Stimulated activated CD4-positive, alpha-beta T cell treated with anti-CD3 and anti-CD28 coated beads, TNF-alpha, amount 100 ng/mL, for 4 hours (primary cell): ENCODE data around the gene RTN4.

ENCODE experiments used
- DNase-seq, 3 experiments: peaks; one replicate each; pipeline ENCODE4 v3.0.0-alpha.2; 2020; ENCODE audit warnings: low read depth in 3 of 3

RTN4 gene

DNA sequence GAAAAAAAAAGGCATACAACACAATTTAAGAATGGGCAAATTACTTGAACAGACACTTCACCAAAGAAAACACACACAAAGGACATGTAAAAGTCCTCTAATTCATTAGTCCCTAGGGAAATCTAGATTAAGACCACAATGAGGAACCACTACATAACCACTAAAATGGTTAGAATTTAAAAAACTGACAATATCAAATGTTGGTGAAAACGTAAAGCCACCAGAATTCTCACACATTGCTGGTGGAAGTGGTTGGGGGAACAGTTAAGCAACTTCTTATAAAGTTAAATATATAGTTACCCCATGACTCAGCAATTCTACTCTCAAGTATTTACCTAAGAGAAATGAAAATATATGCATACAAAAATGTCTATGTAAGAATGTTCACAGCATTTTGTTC is 11.8 kb downstream of the RTN4 start:
- no peak for DNase-seq

DNA sequence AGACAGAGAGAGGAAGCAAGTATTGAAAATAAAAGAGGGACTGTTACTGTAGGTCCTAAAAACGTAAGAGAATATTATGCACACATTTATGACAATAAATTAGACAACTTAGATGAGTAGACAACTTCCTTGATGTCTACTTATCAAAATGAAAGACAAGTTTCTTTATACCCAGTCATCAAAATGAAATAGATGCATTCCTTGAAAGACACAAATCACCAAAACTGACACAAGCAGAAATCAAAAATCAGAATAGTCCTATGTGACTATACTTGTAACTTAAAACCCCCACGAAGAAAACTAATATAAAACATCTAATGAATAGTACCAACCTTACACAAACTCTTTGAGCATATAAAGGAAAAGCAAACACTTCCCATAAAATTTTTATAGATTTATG is 14.5 kb downstream of the RTN4 start:
- no peak for DNase-seq

DNA sequence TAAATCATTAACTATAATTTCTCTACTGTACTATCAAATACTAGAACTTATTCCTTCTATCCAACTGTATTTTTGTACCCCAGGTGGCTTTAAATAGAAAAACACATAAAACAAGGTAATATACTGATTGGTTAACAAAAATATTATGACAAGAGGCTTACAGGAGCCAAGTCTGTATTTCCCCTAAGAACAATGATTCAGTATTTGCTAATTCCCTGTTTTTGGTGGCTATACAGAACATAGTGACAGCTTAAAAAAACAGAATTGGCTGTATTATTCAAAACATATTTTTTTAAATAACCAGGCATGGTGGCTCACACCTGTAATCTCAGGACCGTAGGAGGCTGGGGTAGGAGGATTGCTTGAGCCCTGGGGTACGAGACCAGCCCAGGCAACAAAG is 16.3 kb downstream of the RTN4 start:
- no peak for DNase-seq

DNA sequence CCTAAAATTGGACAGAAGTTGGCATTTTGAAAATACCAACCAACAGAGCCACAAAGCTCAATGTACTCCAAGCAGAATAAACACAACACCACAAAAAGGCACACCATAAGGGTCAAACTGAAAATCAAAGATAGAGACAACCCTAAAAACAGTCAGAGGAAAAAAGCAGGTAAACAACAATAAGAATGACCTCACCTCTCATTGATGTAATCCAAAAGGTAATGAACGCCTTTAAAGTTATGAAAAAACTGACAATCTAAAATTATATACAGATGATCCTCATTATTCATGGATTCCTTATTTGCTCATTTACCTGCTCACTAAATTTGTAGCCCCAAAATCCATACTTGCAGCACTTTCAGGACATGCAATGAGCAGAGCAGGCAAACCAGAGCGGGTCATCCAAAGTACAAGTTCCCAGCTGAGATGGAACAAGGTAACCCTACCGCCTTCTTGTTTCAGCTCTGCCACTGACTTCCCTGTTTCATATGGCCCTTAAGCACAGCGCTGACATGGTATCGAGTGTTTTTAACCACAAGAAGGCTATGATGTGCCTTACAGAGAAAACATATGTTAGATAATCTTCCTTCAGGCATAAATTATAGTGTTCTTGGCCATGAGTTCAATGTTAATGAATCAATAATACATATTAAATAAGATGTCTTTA is 17.0 kb downstream of the RTN4 start:
- DNase-seq: no peak

DNA sequence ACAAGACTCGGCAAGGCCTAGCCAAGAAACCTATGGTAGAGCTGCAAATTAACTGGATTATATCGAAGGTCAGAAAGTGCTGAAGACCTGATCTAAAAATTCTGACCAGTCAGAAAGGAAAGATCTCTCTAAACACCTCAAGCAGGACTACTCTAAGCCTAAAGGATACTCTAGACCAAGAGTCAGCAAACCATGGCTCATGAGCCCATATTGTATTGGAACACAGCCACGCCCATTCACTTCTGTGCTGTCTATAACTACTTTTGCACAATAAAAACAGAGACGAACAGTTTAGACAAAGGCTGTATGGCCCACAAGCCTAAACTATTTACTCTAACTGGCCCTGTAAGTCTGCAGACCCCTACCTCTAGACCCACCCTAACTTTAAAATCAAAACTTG is 18.7 kb downstream of the RTN4 start:
- no peak for DNase-seq

DNA sequence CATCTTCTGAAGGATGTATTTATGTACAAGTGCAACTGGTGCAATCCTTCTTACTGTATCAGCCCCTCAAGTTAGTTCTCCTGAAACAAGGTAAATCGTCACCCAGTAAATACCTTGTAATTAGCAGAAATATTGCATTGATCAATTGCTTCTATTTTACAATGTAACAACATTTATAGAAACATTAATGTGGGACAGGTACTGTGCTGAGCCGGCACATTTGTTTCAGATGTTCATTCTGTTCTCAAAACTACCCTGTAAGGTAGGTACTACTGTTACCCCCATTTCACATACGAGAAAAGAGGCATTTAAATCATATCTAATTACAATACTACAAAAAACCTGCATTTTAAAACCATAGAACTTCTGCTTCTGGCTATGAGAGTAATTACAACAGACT is 19.5 kb downstream of the RTN4 start:
- DNase-seq: no peak

DNA sequence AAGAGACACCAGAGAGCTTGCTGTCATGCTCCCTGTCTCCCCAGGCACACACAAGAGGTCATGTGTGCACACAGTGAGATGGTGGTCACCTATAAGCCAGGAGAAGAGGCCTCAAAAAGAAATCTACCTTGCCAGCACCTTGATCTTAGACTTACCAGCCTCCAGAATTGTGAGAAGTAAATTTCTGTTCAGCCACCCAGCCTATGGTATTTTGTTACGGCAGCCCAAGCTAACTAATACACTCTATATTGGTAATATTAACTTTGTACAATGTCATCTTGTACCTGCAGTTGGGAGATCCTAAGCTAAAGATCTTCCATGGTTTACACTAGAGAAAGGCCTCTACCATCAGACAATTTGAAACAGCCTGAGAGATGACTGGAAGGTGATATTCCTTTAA is 21.2 kb downstream of the RTN4 start:
- DNase-seq: no peak

DNA sequence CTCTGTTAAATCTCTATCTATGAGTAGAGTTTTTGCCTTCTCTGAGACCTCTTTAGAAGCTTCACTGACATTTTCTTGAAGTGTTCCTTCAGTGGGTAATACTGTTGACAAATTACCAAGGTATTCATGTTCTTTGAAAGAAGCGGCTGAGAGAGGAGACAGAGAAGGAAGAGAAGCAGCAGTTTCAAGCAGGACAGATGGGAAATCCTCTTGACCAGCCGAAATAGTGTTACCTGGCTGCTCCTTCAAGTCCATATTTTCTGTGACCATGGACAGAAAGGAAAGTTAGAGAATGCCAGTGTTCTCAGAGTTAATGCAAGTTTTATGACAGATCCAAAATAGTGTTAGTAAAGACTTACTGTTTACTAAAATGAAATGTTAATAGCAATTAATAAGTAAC is 23.0 kb downstream of the RTN4 start:
- no peak for DNase-seq

DNA sequence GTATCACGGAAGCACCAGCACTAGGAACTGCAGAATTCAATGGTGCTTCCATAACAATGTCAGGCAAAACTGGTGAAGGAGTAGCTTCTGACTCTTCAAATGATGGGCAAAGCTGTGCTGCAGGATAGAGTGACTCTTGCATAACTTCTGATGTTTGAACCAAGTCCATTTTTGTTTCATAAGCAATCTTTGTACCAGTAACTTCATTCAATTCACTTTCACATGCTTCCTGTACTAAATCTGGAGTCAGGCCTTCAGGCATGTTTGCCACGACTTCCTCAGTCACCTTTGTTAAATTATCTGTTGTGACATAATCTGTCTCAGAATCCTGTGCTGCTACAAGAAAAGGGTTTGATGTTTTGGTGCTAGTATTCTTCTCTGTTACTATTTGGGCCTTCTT is 24.0 kb downstream of the RTN4 start:
- DNase-seq: no peak

DNA sequence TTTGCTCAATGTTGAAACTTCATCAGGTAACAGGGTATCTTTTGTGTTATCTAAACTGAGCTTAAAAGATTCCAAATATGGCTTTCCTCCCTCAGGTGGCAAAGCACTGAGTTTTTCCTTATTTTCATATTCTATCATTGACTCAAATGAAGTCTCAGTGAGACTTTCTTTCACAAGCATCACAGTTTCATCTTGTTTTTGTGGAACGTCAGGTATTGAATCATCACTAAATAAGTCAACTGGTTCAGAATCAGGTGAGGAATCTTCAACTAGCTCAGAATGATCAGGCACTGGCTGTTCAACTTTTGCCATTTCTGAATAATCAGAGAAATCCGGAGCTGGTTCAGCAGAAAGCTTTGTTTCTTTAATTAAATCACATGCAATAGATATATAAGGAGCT is 24.6 kb downstream of the RTN4 start:
- DNase-seq: no peak

DNA sequence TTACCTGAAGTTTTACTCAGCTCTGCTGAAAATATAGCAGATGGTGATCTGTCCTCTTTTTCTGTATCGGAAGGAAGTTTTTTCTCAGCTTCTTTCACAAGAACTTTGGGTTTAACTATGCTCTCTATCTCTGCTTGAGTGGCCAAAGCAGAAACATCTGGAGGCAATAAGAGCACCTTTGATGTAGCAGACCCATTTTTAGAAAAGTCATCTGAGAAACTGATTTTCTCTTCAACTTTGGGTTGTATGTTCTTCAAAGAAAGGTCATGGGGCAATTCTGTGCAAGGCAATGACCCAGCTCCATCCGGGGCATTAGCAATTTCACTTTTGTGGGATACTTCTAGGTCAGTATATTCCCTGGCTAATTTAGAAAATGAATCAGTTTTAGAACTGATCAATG is 25.2 kb downstream of the RTN4 start:
- no peak for DNase-seq

DNA sequence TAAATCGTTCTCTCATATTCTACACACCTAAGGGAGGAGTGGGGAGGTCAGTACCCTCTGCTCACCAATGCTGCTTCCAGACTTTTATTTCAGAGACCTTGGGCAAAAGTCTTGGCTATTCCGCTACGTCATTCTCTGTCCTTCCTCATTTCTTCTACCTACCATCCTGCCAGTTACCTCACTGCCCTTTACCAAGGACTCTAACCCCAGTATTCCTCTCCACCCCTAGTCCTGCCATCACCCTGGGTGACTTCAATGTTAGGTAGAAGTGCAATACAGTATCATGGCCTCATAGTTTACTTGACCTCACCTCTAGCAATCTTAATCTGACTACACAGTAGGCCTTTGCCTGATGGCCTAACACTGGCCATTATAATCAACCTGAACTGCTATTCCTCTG is 27.8 kb downstream of the RTN4 start:
- no peak for DNase-seq

DNA sequence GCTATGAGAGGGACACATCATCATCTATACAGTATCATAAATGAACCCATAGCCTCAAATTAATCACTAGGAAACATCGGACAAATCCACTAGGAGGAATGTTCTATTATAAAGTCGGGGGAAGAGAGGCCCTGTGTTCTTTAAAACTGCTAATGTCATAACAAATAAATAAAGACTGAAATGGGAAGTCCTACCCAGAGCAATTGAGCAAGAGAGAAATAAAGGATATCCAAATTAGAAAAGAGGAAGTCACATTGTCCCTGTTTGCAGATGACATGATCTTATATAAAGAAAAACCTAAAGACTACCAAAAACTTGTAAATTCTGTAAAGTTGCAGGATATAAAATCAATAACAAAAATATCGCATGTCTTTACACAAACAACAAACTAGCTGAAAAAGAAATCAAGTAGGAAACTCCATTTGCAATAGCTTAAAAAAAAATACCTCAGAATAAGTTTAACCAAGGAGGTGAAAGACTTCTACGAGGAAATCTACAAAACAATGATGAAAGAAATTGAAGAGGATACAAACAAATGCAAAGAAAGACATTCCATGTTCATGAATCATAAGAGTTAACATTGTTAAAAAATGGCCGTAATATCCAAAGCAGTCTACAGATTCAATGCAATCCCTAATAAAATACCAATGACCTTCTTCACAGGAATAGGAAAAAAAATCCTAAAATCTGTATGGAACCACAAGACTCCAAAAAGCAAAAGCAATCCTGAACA is 30.6 kb downstream of the RTN4 start:
- no peak for DNase-seq

DNA sequence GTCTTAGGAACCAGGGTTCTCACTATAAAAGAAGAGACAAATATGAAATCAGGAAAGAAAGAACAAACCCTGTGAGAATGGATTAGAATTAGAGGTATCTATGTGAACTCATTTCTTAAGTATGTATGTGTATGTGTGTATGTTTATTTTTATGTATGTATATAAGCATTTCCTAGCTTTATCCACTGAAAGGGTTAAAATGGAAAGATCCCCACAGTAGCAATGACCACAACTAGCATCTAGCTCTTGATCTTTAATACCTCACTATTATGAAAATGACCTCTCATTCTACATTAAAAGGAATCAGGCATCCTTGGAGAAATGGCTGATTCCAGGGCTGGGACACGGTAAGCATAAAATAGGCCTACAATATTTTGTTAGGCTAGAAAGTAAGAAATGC is 31.6 kb downstream of the RTN4 start:
- DNase-seq: no peak

DNA sequence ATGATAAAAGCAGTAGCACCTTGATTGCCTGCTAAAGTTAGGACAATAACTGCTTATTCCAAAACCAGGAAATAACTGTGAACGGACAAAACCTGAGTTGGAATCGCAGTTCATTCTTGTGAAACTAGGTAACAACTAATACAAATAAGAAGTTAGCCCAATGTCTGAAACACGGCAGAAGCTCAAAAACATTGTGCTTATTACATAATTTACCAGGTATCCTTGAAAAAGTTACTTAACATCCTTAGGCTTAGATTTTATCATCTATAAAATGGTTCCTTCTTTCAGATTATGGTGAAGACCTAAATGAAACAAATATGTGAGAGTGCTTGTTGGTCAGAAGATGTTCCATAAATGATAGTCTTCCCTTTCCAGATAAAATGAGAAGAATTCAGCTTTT is 32.4 kb downstream of the RTN4 start:
- DNase-seq: no peak

DNA sequence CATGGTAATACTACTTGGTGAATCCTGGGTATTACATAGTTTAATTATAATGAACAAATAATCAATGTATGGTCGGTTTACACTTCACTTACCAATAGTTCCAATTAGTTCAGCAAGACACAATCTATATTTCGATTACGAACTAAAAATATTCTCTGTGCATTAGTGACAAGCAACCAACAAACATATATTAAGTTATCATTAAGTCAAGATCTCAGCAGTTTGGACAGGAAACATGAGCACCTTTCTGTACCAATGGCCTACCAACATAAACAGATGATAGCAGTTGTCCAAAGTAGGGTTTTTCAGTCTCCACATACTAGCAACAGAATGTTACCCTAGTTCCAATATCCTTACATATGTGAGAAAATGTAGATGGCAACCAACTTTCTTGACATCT is 32.8 kb downstream of the RTN4 start:
- no peak for DNase-seq

DNA sequence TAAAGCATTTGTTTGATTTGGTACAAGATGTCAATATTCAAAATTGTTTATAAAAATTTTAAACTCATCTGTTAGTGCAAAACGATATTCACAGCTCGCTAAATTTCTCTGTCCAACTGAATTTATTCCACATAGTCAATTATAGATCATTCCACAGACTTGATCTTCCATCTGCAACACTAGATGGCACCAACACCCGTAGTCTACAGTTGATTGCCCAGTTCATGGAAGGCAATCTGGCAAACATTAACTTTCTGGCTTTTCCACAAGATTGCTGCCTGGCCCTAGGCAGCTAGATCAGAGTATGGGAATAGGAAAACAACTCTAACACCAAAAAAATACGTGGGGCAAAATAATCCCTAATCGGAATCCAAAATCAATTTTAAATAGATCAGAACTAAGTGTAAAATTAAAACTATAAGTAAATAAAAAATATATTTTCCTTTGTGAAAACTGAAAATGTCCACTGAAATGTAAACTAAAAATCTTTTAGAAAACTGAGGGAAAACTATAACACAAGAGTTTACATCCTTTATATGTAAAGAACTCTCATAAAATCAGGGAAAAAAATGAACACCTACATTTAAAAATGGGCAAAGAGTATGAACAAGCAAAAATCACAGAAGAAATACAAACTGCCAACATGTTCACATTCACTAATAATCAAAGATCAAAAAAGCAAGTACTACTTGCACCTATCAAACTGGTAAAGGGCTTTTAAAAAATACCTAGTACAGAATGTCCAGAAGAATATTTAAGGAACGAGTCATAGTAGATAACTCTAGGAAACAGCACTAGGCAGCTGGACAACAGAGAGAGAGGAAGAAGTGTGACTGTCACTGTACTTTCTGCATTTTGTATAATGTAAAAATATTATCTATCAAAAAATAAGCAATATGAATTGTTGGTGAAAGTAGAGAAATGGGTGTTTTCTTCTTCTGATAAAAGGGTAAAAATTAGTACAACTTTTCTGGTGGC is 35.0 kb downstream of the RTN4 start:
- DNase-seq: peak in 2 of 3 experiments; percentile 18 to 23

DNA sequence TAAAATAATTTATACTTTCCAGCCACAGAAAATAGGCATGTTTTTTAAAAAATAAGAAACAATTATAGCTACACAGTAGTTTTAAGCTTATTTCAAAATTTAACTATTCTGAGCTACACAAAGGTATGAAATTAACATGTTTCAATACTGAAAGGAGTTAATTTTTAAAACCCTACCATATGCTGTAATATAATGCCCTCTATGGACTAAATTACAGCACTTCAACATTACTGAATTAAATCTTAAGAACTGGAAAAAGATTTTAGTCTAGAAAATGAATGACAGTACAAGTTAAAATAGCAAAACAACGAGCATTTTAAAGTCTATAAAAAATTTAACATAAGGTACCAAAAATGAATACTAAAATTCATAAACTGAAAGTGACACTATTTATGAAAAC is 36.3 kb downstream of the RTN4 start:
- DNase-seq: no peak

DNA sequence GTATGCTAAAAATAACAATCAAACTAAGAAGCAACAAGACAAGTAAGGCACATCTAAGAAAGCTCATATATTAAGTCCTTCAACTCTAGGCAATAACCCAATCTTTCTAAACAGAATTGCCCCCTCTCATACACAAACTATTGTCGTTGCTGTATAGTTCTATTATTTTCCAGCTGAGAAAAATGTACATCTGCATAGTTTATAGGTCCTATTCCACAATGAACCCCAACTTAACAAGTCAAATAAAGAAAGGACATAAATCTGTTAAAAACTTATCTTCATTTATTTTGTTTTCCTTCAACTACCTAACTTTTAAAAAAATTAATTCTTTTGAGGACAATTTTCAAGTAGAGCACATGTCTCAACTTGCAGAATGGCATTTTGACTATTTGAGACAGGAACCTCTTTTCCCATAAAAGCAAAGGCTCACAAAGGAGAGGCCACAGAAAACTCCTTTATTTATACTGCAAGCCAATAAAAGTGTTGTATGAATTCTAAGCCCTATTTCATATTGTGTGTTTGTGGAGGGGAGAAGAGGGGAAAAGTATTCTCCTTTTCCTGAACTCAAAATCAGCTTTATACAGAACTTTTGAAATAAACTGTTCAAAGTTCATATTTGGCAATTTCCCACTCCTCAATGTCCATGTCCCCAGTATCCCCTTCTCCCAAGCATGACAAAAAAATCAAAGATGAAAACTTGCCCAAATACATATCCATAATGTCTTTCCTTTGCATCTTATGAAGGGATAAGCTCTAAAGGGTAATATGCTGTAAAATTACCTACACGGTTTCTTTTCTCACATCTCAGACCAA is 37.4 kb downstream of the RTN4 start:
- no peak for DNase-seq

DNA sequence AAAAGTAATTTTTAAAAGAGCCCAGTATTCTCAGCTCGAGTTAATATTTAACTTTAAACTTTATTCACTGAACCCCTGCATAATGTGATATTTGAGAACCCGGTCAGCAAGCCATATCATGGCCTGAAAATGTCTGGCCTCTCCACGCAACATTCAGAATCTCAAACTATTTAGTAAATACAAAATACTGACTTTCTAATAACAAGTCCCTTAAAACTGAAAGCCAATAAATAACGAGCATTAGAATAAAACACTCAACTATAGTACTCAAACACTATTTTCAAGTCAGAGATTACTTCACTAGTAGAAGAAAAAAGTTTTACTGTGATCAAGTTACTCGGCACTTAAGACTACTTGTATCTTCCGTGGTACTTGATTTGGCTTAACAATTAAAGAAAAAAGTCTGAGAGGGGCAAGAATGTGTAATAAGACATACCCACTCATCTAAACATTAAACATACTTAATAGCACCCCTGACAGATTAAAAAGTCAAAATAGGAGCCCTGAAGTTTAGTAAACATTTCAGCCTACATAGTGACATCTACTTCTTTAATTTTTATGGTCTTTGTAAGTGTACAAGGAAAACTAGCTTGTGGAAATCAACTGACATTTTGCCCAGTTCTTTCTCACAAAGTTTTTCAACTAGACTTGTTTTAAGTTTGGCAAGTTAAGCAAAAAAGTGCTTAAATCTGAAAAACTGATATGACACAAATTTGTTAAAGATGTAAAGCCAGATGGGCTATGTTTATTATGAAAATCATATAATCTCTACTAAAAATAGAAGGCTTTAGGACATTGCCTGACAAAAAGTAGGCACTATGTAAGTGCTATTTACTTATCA is 38.2 kb downstream of the RTN4 start:
- no peak for DNase-seq

DNA sequence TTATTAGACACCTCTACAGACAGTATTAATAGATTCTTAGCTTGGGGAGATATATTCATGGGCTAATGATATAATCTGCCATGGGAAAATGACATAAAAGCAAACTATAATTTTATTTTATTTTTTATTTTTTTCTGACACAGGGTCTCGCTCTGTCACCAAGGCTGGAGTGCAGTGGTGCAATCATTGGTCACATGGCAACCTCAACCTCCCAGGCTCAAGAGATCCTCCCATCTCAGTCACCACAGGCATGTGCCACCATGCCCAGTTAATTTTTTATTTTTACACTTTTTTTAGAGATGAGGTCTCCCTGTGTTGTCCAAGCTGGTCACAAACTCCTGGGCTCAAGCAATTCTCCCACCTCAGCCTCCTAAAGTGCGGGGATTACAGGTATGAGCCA is 39.3 kb downstream of the RTN4 start:
- no peak for DNase-seq
